HG02884 (cell line): ENCODE measurements around the gene MID1IP1.

Experiments used
- ATAC-seq: cut with Tn5 transposase; IDR thresholded peaks from one replicate; pipeline ENCODE4 v1.9.1; 2021; ENCODE audit warnings: mild to moderate bottlenecking, moderate library complexity; ENCODE audit not compliant: unreplicated experiment

MID1IP1 gene

GRCh38 chrX:38811515-38812243, 10.4 kb downstream of the MID1IP1 start:
- ATAC-seq = no peak

GRCh38 chrX:38816155-38816554, 14.9 kb downstream of the MID1IP1 start:
- no peak for ATAC-seq

DNA sequence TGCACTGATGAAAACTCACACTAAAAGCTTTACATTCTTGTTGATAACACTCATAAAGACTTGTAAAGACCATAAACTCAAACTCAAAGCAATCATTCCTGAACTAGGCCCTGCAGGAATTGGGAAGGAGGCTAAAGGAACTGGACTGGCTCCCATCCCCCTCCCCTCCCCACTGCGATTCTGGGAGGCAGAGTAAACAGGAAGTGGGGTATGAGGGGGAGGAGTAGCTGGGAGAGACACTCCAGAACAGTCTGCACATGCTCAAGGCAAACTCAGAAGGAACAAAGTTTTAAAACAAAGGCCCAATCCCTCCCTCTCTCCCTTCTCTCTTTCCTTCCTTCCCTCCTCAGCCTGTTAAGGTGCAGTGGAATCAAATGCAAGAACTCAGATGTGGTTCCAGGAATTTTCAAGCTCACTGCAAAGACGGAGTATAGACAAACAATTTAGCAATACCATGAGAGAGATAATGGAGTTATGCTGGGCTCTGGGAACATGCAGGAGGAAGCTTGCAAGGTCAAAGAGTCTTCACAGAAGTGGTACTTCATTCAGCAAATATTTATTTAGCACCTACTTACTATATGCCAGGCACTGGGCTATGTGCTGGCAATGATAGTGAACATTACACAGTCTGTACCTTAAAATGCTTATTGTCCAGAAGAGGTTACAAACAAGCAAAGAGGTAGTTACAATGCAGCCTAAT, 15.9 kb downstream of the MID1IP1 start:
- no peak for ATAC-seq

GRCh38 chrX:38819163-38819562, 17.9 kb downstream of the MID1IP1 start:
- ATAC-seq = no peak

GRCh38 chrX:38819709-38820108, 18.4 kb downstream of the MID1IP1 start:
- ATAC-seq = no peak

DNA sequence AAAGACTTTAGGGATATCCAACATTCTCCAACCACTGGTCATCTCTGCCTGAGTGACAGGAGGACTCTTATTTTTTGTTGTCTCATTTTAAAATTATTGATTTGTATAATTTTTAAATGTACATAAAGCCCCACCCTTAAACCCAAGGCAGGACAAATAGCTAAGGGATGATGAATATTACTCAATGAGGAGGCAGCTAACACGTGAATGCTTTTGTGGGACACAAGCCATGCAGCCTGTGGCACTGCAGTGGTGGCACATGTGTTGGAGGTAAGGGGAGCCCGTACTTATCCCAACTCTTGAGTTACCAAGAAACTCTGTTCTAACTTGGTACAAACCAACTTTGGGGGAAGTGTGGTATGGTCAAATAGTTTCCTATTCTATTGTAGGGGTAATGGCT, 19.5 kb downstream of the MID1IP1 start:
- ATAC-seq = no peak

GRCh38 chrX:38824176-38824575, 22.9 kb downstream of the MID1IP1 start:
- no peak for ATAC-seq

GRCh38 chrX:38831949-38832348, 30.7 kb downstream of the MID1IP1 start:
- ATAC-seq = no peak

DNA sequence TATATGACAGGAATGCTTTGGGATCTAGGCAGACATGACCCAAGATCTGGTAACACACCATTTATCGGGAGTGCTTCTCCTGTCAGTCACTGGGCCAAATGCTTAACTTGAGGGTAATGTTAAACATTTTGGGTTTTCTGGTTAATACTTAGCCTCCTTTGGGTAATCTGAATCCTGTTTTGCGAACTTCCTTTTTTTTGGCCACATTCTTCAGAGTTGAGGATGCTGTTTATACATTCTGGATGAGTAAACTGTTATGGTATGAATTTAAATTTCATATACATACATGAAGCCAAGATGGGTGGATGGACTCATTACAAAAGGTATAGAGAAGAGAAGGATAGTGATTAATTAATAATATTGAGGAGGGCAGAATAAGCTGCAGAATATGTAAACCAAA, 36.1 kb downstream of the MID1IP1 start:
- ATAC-seq = no peak

GRCh38 chrX:38839277-38839676, 38.0 kb downstream of the MID1IP1 start:
- ATAC-seq = no peak

- no peak for ATAC-seq
Observed at GRCh38 chrX:38839944-38840343, 38.7 kb downstream of the MID1IP1 start.

DNA sequence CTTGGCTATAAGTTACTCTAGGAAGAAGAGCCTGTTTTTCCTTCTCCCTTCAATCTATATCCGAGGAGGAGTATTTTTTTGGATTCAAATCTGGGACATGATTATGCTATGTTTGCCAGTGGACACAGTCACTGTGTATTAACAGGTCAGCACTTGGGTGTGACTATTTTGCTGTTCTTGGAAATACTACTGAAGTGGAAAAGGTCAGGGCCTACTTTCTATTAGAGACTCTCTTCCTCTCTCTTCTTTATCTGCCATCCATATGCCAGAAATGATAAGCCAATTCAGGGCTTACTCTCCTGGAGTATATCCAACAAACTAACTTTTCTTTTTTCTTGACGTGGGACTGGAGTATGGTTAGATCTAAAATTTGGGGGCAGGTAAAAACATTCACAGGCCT, 40.5 kb downstream of the MID1IP1 start:
- no peak for ATAC-seq

- ATAC-seq = no peak
Observed at GRCh38 chrX:38845426-38845825, 44.2 kb downstream of the MID1IP1 start.

- no peak for ATAC-seq
Observed at GRCh38 chrX:38847206-38847902, 46.1 kb downstream of the MID1IP1 start.

- no peak for ATAC-seq
Observed at GRCh38 chrX:38847903-38848230, 46.6 kb downstream of the MID1IP1 start.

GRCh38 chrX:38848671-38849455, 47.6 kb downstream of the MID1IP1 start:
- ATAC-seq = no peak

DNA sequence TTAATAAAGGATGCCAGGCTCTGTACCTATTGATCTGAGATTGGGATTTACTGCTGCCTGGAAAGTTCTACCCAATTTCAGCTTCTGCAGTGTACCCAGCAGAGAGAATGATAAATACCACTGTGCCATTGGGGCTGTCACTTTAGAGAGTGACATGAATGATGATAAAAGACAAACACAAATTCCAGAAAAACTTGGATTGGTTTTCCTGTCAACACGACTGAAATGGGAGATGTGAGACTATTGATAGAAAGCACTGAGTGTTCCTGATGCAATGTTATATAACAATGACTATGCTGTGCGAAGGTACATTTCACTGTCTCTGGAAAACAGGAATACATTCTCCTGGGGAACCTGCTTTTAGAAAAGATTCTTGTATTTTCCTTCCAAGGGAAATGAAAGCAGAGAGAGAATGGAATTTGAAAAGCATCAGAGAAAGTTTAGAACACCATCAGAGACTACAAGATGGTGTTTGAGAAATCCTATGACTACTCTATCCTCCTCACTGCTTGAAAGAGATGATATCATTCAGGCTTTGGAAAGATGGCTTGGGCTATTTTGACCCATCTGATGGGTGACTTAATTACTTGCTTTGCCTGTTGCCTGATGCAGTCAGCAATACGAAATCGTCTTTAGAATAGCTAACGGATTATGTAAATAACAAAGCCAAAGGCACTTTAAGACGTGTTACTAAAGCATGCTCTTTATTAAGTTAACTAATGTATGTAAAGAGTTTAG, 49.7 kb downstream of the MID1IP1 start:
- no peak for ATAC-seq

DNA sequence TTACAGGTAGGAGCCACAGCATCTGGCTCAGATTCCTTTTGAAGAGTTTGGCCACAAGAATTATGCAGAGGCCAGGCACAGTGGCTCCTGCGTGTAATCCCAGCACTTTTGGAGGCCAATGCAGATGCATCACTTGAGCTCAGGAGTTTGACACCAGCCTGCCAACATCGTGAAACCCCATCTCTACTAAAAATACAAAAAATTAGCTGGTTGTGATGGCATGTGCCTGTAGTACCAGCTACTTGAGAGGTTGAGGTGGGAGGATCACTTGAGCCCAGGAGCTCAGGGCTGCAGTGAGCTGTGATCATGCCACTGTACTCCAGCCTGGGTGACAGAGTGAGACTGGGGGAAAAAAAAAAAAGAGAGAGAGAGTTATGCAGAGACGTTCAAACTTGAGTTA, 53.0 kb downstream of the MID1IP1 start:
- ATAC-seq = no peak
